Activated naive CD4-positive, alpha-beta T cell treated with anti-CD3 and anti-CD28 coated beads, Interleukin-2, amount 10 ng/mL, durations not matched to agents 7 days and 5 days (primary cell): ENCODE data around the gene ADK.
"Not testable (repeated sequence)": the region's sequence is repeated elsewhere in the genome, so short reads cannot be mapped to it uniquely, and the experiment has no call there.

Experiments
- CTCF ChIA-PET: fragments of 350-600 bp; sonication (Branson Sonifier 250); formaldehyde crosslinking; loops from one replicate; lab custom pipeline; 2021; ENCODE audit warnings: antibody characterized with exemption; lab: Charles Lee
- DNase-seq: peaks from one replicate; pipeline ENCODE4 v3.0.0-alpha.2; 2020
- H3K27ac Mint-ChIP-seq: one replicate; pipeline ENCODE4 v1.8.0; 2021; ENCODE audit warnings: mild to moderate bottlenecking, moderate library complexity, mixed read lengths
- H3K27me3 Mint-ChIP-seq: one replicate; pipeline ENCODE4 v1.8.0; 2021; ENCODE audit warnings: mild to moderate bottlenecking, mixed read lengths
- H3K36me3 Mint-ChIP-seq: one replicate; pipeline ENCODE4 v1.8.0; 2021; ENCODE audit warnings: mixed read lengths
- H3K4me1 Mint-ChIP-seq: one replicate; pipeline ENCODE4 v1.8.0; 2021; ENCODE audit warnings: mixed read lengths
- H3K4me3 Mint-ChIP-seq: one replicate; pipeline ENCODE4 v1.8.0; 2021; ENCODE audit warnings: mild to moderate bottlenecking, moderate library complexity, mixed read lengths
- H3K9me3 Mint-ChIP-seq: one replicate; pipeline ENCODE4 v1.8.0; 2021; ENCODE audit warnings: mixed read lengths

ADK gene

GRCh38 chr10:74178042-74178791, 27.2 kb downstream of the ADK start:
- no peak overlapping the region for H3K27ac Mint-ChIP-seq
- DNase-seq: no peak
- peaks cover 1% of the 10 kb centered on the region for H3K36me3 Mint-ChIP-seq
- H3K4me3 Mint-ChIP-seq: peak overlapping the region; percentile 14
- CTCF ChIA-PET: interaction anchor here (1.0 kb wide), 1 partner anchor 56 kb away, joined by 3 read pairs; no protein-coding TSS in a partner anchor
- peaks cover 45% of the 10 kb centered on the region for H3K4me1 Mint-ChIP-seq
- no peaks in the 10 kb centered on the region for H3K27me3 Mint-ChIP-seq
- H3K9me3 Mint-ChIP-seq: no peaks in the 10 kb centered on the region

- DNase-seq: no peak
- no peaks in the 10 kb centered on the region for H3K27me3 Mint-ChIP-seq
- no peaks in the 10 kb centered on the region for H3K9me3 Mint-ChIP-seq
- CTCF ChIA-PET: no interaction called here
- no peak overlapping the region for H3K27ac Mint-ChIP-seq
- no peak overlapping the region for H3K4me3 Mint-ChIP-seq
- peaks cover 45% of the 10 kb centered on the region for H3K4me1 Mint-ChIP-seq
- peaks cover 1% of the 10 kb centered on the region for H3K36me3 Mint-ChIP-seq
Measured at GRCh38 chr10:74179111-74179710, 28.2 kb downstream of the ADK start.

GRCh38 chr10:74186678-74187077, 35.7 kb downstream of the ADK start:
- CTCF ChIA-PET: no interaction called here
- Mint-ChIP-seq H3K36me3 (peaks cover 1% of the 10 kb centered on the region), H3K27me3 (no peaks in the 10 kb centered on the region), H3K9me3 (no peaks in the 10 kb centered on the region), H3K27ac (no peak overlapping the region), H3K4me1 (peaks cover 30% of the 10 kb centered on the region), H3K4me3 (no peak overlapping the region)
- no peak for DNase-seq

GRCh38 chr10:74187237-74187636, 36.2 kb downstream of the ADK start:
- Mint-ChIP-seq H3K27me3 (no peaks in the 10 kb centered on the region), H3K4me1 (peaks cover 25% of the 10 kb centered on the region), H3K9me3 (no peaks in the 10 kb centered on the region), H3K27ac (no peak overlapping the region), H3K4me3 (no peak overlapping the region), H3K36me3 (peaks cover 1% of the 10 kb centered on the region)
- no peak for DNase-seq
- CTCF ChIA-PET: no interaction called here

- CTCF ChIA-PET, H3K9me3 Mint-ChIP-seq, H3K27ac Mint-ChIP-seq, DNase-seq, H3K4me3 Mint-ChIP-seq, H3K27me3 Mint-ChIP-seq, H3K36me3 Mint-ChIP-seq: not testable (repeated sequence)
- H3K4me1 Mint-ChIP-seq: peaks cover 32% of the 10 kb centered on the region
Measured at GRCh38 chr10:74188617-74189016, 37.6 kb downstream of the ADK start.

GRCh38 chr10:74189999-74190421, 39.0 kb downstream of the ADK start:
- H3K36me3 Mint-ChIP-seq: peaks cover 4% of the 10 kb centered on the region
- H3K4me3 Mint-ChIP-seq: peak overlapping the region; percentile 46
- H3K4me1 Mint-ChIP-seq: peaks cover 44% of the 10 kb centered on the region
- DNase-seq: peak; percentile 41
- no peaks in the 10 kb centered on the region for H3K9me3 Mint-ChIP-seq
- no peaks in the 10 kb centered on the region for H3K27me3 Mint-ChIP-seq
- peak overlapping the region; percentile 94 for H3K27ac Mint-ChIP-seq
- CTCF ChIA-PET: interaction anchor here (1.2 to 1.5 kb wide), 3 partner anchors 23 to 1045 kb away, joined by 3 to 11 read pairs (median 3); partner anchors contain the start of gene COMTD1

- Mint-ChIP-seq H3K27ac (peak overlapping the region; percentile 94), H3K4me3 (peak overlapping the region; percentile 46), H3K36me3 (peaks cover 4% of the 10 kb centered on the region), H3K4me1 (peaks cover 44% of the 10 kb centered on the region), H3K9me3 (no peaks in the 10 kb centered on the region), H3K27me3 (no peaks in the 10 kb centered on the region)
- DNase-seq: no peak
- CTCF ChIA-PET: interaction anchor here (1.2 to 1.5 kb wide), 3 partner anchors 23 to 1045 kb away, joined by 3 to 11 read pairs (median 3); partner anchors contain the start of gene COMTD1
Measured at GRCh38 chr10:74190494-74190893, 39.5 kb downstream of the ADK start.

- Mint-ChIP-seq H3K36me3 (peaks cover 4% of the 10 kb centered on the region), H3K4me3 (no peak overlapping the region), H3K4me1 (peaks cover 35% of the 10 kb centered on the region), H3K9me3 (no peaks in the 10 kb centered on the region), H3K27ac (no peak overlapping the region), H3K27me3 (no peaks in the 10 kb centered on the region)
- DNase-seq: no peak
- CTCF ChIA-PET: no interaction called here
Measured at GRCh38 chr10:74194545-74194944, 43.5 kb downstream of the ADK start.

GRCh38 chr10:74194999-74195398, 44.0 kb downstream of the ADK start:
- DNase-seq: no peak
- Mint-ChIP-seq H3K27me3 (no peaks in the 10 kb centered on the region), H3K36me3 (peaks cover 3% of the 10 kb centered on the region), H3K9me3 (no peaks in the 10 kb centered on the region), H3K4me1 (peaks cover 30% of the 10 kb centered on the region), H3K27ac (no peak overlapping the region), H3K4me3 (no peak overlapping the region)
- CTCF ChIA-PET: no interaction called here

GRCh38 chr10:74199315-74199714, 48.3 kb downstream of the ADK start:
- CTCF ChIA-PET: interaction anchor here (1.5 kb wide), 1 partner anchor 14 kb away, joined by 4 read pairs; no protein-coding TSS in a partner anchor
- Mint-ChIP-seq H3K27ac (no peak overlapping the region), H3K4me3 (no peak overlapping the region), H3K27me3 (no peaks in the 10 kb centered on the region), H3K36me3 (peaks cover 4% of the 10 kb centered on the region), H3K9me3 (no peaks in the 10 kb centered on the region), H3K4me1 (peaks cover 6% of the 10 kb centered on the region)
- DNase-seq: no peak

GRCh38 chr10:74202356-74202755, 51.3 kb downstream of the ADK start:
- H3K27ac Mint-ChIP-seq: no peak overlapping the region
- H3K4me1 Mint-ChIP-seq: no peaks in the 10 kb centered on the region
- no peak overlapping the region for H3K4me3 Mint-ChIP-seq
- H3K27me3 Mint-ChIP-seq: no peaks in the 10 kb centered on the region
- CTCF ChIA-PET: interaction anchor here (1.2 to 2.5 kb wide), 2 partner anchors 10 to 11 kb away, joined by 3 to 9 read pairs; no protein-coding TSS in a partner anchor
- H3K9me3 Mint-ChIP-seq: no peaks in the 10 kb centered on the region
- DNase-seq: no peak
- H3K36me3 Mint-ChIP-seq: peaks cover 10% of the 10 kb centered on the region

GRCh38 chr10:74206746-74207145, 55.7 kb downstream of the ADK start:
- H3K27ac Mint-ChIP-seq: no peak overlapping the region
- H3K27me3 Mint-ChIP-seq: no peaks in the 10 kb centered on the region
- H3K4me3 Mint-ChIP-seq: no peak overlapping the region
- DNase-seq: no peak
- CTCF ChIA-PET: no interaction called here
- H3K36me3 Mint-ChIP-seq: peaks cover 12% of the 10 kb centered on the region
- no peaks in the 10 kb centered on the region for H3K9me3 Mint-ChIP-seq
- no peaks in the 10 kb centered on the region for H3K4me1 Mint-ChIP-seq

GRCh38 chr10:74207691-74208480, 56.9 kb downstream of the ADK start:
- no peak overlapping the region for H3K4me3 Mint-ChIP-seq
- no peaks in the 10 kb centered on the region for H3K27me3 Mint-ChIP-seq
- no peaks in the 10 kb centered on the region for H3K4me1 Mint-ChIP-seq
- H3K9me3 Mint-ChIP-seq: no peaks in the 10 kb centered on the region
- H3K27ac Mint-ChIP-seq: no peak overlapping the region
- CTCF ChIA-PET: no interaction called here
- H3K36me3 Mint-ChIP-seq: peaks cover 15% of the 10 kb centered on the region
- DNase-seq: no peak

- no peak overlapping the region for H3K4me3 Mint-ChIP-seq
- H3K27me3 Mint-ChIP-seq: no peaks in the 10 kb centered on the region
- no peak for DNase-seq
- no peaks in the 10 kb centered on the region for H3K9me3 Mint-ChIP-seq
- peaks cover 12% of the 10 kb centered on the region for H3K36me3 Mint-ChIP-seq
- CTCF ChIA-PET: no interaction called here
- no peak overlapping the region for H3K27ac Mint-ChIP-seq
- H3K4me1 Mint-ChIP-seq: no peaks in the 10 kb centered on the region
Measured at GRCh38 chr10:74208997-74209396, 58.0 kb downstream of the ADK start.
